H54 (cell line): ENCODE measurements around the gene KIF22.
"Not testable (repeated sequence)": the region's sequence is repeated elsewhere in the genome, so short reads cannot be mapped to it uniquely, and the experiment has no call there.

Source experiments
- DNase-seq: peaks from one replicate; pipeline ENCODE4 v3.0.0; 2011; ENCODE audit warnings: low spot score, mixed read lengths; ENCODE audit not compliant: insufficient read length
- FAIRE-seq: peaks from 3 replicates; lab custom pipeline; 2011; peaks lifted over from hg19 to GRCh38; lab: Jason Lieb, UNC
- POLR2A ChIP-seq: IDR thresholded peaks from 2 replicates; pipeline ENCODE4 v1.6.1; 2011; ENCODE audit warnings: low read depth, mild to moderate bottlenecking, low read length

Gene KIF22

DNA sequence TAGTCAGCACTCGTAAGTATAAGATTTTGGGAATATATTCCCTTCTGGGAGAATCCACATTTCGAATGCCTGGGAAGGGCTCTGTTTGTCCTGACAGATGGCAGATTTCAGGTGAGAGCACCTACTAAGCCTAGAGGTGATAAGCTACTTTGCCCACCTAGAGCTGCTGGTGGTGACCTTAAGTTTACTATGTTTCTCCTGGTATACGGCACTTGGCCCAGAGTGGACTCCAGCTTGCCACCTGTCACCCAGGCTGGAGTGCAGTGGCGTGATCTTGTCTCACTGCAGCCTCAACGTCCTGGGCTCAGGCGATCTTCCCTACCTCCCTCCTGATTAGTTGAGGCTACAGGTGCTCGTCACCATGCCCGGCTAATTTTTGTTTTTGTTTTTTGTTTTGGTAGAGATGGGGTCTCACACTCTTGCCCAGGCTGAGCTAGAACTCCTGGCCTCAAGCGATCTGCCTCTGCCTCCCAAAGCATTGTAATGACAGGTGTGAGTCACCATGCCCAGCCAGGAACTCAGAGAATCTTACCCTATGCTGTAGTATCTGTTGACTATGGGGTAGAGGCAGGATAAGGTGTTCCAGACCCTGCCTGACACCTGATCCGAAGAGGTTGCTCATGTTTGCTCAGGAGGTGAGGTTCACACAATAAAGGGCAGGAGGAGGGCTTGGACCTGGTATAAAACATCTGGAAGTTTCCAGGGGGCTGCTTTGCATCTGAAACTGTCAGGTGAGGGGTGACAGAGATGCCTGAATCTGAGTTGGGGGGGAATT is 12.8 kb upstream of the KIF22 start, which contains the start of gene ZG16:
Gene ZG16, plus strand, starts transcription at position 681 of the 775 bp plus-strand sequence. CDS start 1,011 bp downstream, outside the sequence.
- TF ChIP-seq POLR2A = no peak
- DNase-seq (no peak), FAIRE-seq (no peak)

- FAIRE-seq = no peak
Measured at GRCh38 chr16:29779474-29779873, 11.1 kb upstream of the KIF22 start.

GRCh38 chr16:29783094-29783953 is 7.2 kb upstream of the KIF22 start:
- DNase-seq, FAIRE-seq: not testable (repeated sequence)

More at GRCh38 chr16:29779474-29779873, 11.1 kb upstream of the KIF22 start:
- TF ChIP-seq POLR2A = no peak
- DNase-seq = no peak

DNA sequence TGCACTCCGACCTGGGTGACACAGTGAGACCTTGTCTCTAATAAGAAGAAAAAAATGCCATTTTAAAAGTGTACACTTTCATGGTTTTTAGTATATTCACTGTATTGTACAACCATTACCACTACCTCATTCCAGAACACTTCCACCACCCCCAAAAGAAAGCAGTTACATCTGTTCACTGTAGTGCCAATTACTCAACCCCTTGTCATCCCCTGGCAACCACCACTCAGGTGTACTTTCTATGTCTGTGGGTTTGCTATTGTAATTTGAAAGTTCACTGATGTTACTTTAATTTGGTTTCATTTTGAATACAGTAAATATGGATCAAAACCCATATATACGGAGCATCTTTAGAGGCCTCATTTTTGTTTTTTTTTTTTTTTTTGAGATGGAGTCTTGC is 6.4 kb upstream of the KIF22 start:
- DNase-seq (no peak), FAIRE-seq (no peak)
- TF ChIP-seq POLR2A = no peak

- FAIRE-seq (no peak), DNase-seq (no peak)
- no peak for TF ChIP-seq POLR2A
Measured at GRCh38 chr16:29784901-29785500, 5.5 kb upstream of the KIF22 start.

DNA sequence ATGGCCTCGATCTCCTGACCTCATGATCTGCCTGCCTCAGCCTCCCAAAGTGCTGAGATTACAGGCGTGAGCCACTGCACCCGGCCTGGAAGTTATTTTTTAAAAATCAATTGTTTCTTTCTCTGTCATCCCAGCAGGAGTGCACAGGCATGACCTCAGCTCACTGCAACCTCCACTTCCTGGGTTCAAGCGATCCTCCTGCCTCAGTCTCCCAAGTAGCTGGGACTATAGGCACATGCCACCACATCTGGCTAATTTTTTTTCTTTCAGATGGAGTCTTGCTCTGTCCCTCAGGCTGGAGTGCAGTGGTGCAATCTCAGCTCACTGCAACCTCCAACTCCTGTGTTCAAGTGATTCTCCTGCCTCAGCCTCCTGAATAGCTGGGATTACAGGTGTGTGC is 3.4 kb upstream of the KIF22 start:
- DNase-seq, FAIRE-seq: not testable (repeated sequence)

DNA sequence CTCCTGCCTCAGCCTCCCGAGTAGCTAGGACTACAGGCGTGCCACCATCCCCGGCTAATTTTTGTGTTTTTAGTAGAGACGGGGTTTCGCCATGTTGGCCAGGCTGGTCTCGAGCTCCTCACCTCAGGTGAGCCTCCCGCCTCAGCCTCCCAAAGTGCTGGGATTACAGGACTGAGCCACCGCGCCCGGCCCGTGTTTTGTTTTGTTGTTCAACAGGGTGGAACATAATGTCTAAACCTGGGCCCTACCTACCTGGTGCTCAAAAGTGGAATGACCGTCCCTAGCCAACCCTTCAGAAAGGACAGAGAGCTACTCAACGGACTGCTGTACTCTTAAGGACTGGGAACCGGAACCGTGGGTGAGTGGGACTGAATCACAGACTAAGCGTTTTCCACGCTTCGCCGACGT is 772 bp upstream of the KIF22 start:
- no peak for TF ChIP-seq POLR2A
- FAIRE-seq = no peak
- DNase-seq = no peak

- no peak for TF ChIP-seq POLR2A
- DNase-seq = no peak
- no peak for FAIRE-seq
Measured at GRCh38 chr16:29790949-29791844, 646 bp downstream of the KIF22 start.

DNA sequence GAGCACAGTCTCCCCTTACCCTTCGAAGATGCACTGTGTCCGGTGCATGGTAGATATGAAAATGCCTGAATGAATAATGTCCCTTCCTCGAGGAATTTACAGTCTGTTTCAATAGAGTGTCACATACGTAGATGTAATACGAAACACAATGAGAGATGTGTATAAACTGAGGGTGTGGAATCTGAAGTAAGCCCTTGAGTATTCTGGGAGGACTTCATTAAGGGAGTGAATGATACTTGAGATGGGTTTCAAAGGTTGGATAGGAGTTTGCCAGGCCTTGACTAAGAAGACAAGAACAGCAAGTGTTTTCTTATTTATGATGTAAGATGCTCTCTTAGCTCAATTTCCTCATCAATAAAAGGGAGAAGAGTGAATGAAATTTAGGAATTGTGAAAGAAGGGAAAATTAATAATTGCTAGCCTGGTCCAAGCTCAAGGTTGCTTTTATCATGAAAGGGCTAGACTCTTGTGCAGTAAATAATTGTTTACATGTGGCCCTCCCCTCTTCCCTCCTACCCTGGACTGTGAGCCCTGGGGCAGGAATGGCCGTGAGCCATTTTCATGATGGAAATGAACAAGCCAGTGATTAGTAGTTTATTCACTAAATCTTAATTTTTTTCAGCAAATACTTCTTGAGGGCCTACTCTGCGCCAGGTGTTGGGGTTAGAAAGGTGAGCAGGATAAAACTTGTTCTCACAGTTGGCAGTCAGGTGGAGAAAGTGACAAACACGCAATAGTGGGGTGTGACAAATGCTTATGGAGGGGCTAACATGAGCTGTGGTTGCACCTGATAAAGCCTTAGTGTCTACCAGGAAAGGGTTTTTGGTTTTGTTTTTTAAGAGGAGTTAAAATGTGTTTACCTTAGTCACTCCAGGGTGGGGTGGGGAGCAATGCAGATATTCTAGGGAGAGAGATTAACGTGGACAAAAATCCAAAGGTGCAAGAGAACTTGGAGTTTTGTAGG is 1.6 kb downstream of the KIF22 start:
- FAIRE-seq (no peak), DNase-seq (no peak)
- no peak for TF ChIP-seq POLR2A

DNA sequence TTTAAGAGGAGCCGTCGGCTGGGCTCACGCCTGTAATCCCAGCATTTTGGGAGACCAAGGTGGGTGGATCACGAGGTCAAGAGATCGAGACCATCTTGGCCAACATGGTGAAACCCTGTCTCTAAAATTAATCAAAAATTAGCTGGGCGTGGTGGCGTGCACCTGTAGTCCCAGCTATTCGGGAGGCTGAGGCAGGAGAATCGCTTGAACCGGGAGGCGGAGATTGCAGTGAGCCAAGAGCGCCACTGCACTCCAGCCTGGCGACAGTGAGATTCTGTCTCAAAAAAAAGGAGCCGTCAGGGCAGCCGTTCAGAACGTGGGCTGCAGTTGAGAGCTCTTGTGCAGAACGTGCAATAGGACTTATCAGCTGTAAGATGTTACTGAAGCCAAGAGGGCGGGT is 2.6 kb downstream of the KIF22 start:
- FAIRE-seq, DNase-seq: not testable (repeated sequence)

DNA sequence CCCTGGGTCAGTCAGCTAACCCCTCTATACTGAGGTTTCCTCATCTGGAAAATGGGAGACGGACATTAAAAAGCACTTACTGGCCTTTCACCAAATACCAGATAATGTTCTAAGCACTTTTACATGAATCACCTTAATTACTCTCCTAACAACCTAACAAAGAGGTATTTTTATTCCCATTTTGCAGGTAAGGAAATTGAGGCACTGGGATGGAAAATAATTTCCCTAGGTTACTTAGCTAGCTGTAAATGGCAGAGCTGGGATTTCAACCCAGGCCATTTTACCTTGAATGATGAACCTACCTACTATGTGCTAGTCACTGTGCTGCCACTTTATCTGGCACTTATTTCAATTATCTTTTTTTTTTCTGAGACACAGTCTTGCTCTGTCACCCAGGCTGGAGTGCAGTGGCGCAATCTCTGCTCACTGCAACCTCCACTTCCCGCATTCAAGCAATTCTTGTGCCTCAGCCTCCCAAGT is 3.7 kb downstream of the KIF22 start:
- FAIRE-seq = no peak
- no peak for DNase-seq
- TF ChIP-seq POLR2A = no peak

GRCh38 chr16:29802416-29802935 is 11.9 kb downstream of the KIF22 start:
- FAIRE-seq = no peak
- no peak; the same call in 1 of the 2 replicates for TF ChIP-seq POLR2A
- no peak for DNase-seq
